IPS-18a (cell line): Measurements from ENCODE around the gene SPSB2.

Experiments used
- H3K27ac ChIP-seq: one replicate; pipeline ENCODE4 v1.5.1; 2013; ENCODE audit warnings: low read length
- H3K27me3 ChIP-seq: one replicate; pipeline ENCODE4 v1.6.1; 2013; ENCODE audit warnings: mild to moderate bottlenecking, low read length; ENCODE audit not compliant: control insufficient read depth, insufficient read depth
- H3K36me3 ChIP-seq: one replicate; pipeline ENCODE4 v1.6.1; 2013; ENCODE audit warnings: low read depth, low read length; ENCODE audit not compliant: control insufficient read depth
- H3K4me1 ChIP-seq: one replicate; pipeline ENCODE4 v1.6.1; 2013; ENCODE audit warnings: low read depth, low read length; ENCODE audit not compliant: control insufficient read depth
- H3K4me3 ChIP-seq: one replicate; pipeline ENCODE4 v1.5.1; 2013; ENCODE audit warnings: low read length
- H3K9ac ChIP-seq: one replicate; pipeline ENCODE4 v1.6.1; 2013; ENCODE audit warnings: mild to moderate bottlenecking, low read length, moderate library complexity
- H3K9me3 ChIP-seq: one replicate; pipeline ENCODE4 v1.6.1; 2013; ENCODE audit warnings: low read depth, low read length; ENCODE audit not compliant: control insufficient read depth

The SPSB2 gene

DNA sequence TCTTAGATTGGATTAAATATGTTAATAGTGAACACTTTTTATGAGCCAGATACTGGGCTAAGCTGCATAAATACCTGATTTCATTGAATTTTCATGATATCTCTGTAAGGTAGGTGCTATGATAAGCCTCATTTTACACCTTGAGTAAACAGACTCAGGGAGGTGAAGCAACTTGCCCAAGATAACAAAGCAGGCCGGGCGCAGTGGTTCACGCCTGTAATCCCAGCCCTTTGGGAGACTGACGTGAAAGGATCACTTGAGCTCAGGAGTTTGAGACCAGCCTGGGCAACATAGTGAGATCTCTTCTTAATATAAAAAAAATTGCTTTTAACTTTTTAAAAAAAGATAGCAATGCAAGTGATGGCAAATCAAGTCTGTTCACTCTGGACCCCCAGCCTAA lies 31.0 kb downstream of the SPSB2 start:
- Histone ChIP-seq H3K9me3 (no peaks in the 10 kb centered on the region), H3K4me1 (no peaks in the 10 kb centered on the region), H3K27ac (no peak overlapping the region), H3K27me3 (no peaks in the 10 kb centered on the region), H3K9ac (no peak overlapping the region), H3K4me3 (no peak overlapping the region), H3K36me3 (peaks cover 67% of the 10 kb centered on the region)

DNA sequence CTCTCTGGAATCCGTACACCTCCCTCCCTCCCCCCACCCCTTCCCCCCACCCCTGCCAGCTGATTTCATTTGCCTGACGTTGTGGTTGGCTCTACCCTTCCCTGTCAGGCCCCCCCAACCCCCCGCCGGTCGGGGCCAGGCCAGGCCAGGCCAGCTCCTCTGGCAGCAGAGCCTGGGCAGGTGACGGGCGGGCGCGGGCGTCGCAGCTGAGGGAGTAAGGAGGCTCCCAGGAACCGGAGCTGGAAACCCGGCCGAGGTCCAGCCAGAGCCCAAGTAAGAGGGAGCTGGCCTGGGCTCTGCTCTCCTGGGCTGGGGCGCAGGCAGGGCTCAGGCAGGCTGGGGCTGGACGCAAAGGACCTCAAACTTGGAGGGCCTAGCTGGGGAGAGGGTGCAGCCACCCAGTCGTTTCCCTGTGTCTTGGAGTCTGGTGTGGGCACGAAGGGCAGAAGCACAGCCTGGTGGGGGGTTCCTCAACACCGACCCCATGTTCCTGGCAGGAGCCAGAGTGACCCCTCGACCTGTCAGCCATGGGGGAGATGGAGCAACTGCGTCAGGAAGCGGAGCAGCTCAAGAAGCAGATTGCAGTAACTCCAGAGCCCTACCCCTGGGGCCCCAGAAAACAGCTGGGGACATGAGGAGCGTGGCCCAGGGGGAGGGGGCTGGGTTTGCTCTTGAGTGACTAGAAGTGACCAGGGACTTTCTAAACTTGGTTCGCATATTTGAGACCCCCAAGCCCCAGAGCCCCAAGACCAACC lies 32.2 kb downstream of the SPSB2 start, which contains the start of gene GNB3:
Gene GNB3, plus strand, starts transcription at position 165 of the 755 bp plus-strand sequence. Its CDS starts 363 bp downstream, at position 528.
- H3K27me3 ChIP-seq = no peaks in the 10 kb centered on the region
- H3K4me3 ChIP-seq = no peak within 1 kb of the TSS
- no peaks in the 10 kb centered on the region for H3K4me1 ChIP-seq
- H3K27ac ChIP-seq = no peak within 1 kb of the TSS
- H3K36me3 ChIP-seq = peaks cover 61% of the 10 kb centered on the region
- no peak within 1 kb of the TSS for H3K9ac ChIP-seq
- no peaks in the 10 kb centered on the region for H3K9me3 ChIP-seq

DNA sequence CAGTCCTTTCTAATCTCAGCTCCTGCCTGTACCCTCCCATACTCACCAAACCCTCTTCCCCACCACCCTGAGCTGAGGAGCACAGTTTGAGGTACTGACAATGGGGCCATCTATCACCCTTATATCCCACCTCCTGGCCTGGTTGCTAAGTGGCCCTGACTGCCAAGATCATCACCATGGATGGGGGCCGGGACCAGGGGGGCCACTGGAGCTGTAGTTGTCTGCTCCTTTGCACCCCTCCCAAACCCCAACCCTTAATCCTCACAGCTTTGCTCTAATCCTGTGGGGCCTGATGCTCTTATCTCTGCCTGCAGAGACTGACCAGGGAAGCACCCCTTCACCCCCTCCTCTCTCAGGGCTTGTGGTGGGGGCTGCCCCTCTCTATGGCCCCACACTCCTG lies 32.8 kb downstream of the SPSB2 start:
- Histone ChIP-seq H3K27ac (no peak overlapping the region), H3K27me3 (no peaks in the 10 kb centered on the region), H3K9me3 (no peaks in the 10 kb centered on the region), H3K36me3 (peaks cover 55% of the 10 kb centered on the region), H3K4me1 (no peaks in the 10 kb centered on the region), H3K9ac (no peak overlapping the region), H3K4me3 (no peak overlapping the region)

DNA sequence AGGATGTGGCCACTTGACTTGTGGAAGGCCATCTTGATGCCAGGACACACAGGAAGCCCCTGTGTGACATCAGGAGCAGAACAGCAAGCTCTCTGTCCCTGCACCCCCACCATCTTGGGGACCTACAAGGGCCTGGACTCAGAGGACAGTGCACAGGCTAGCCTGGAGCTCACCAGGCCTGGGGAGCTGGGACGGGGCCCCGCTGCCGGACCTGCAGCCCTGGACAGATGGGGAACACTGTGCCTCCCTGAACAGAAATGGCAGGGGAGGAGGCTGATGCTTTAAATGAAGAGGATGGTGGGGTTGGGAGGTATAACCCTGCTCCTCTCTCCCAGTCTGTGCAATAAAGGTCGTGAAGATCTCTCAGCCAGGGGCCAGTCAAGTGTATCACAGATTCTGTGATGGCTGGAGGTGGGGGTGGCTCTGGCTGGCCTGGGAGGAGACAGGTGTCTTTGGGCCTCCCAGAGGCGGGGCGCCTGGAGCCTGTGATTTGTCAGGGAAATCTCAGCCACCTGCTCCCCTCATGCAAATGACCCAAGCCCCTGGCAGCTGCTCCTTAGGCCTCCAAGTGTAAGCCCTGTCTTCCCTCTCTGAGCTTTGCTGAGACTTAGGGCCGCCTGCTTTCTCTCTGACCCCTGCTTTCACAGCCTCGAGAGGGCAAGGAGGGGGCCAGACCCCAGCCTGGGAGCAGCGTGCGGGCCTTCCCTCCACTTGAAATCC lies 33.5 kb downstream of the SPSB2 start:
- H3K4me3 ChIP-seq = no peak overlapping the region
- H3K27ac ChIP-seq = no peak overlapping the region
- H3K4me1 ChIP-seq = no peaks in the 10 kb centered on the region
- peaks cover 48% of the 10 kb centered on the region for H3K36me3 ChIP-seq
- no peaks in the 10 kb centered on the region for H3K27me3 ChIP-seq
- H3K9me3 ChIP-seq = no peaks in the 10 kb centered on the region
- no peak overlapping the region for H3K9ac ChIP-seq

DNA sequence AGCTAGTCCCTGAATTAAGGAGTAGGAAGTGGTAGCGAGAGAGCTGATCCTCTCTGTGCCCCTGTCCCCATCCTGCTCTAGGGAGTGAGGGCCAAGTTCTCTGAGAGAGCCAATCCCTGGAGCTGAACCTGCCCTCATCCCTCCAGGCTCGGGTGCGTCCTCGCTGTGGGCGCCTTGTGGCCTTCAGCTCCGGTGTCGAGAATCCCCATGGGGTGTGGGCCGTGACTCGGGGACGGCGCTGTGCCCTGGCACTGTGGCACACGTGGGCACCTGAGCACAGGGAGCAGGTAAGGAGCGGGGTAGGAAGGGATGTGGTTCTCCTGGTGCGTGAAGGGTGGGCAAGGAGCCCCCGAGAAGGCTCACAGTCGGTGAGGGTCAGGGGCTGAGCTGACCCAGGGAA lies 34.2 kb downstream of the SPSB2 start:
- Histone ChIP-seq H3K36me3 (peaks cover 49% of the 10 kb centered on the region), H3K9ac (no peak overlapping the region)

DNA sequence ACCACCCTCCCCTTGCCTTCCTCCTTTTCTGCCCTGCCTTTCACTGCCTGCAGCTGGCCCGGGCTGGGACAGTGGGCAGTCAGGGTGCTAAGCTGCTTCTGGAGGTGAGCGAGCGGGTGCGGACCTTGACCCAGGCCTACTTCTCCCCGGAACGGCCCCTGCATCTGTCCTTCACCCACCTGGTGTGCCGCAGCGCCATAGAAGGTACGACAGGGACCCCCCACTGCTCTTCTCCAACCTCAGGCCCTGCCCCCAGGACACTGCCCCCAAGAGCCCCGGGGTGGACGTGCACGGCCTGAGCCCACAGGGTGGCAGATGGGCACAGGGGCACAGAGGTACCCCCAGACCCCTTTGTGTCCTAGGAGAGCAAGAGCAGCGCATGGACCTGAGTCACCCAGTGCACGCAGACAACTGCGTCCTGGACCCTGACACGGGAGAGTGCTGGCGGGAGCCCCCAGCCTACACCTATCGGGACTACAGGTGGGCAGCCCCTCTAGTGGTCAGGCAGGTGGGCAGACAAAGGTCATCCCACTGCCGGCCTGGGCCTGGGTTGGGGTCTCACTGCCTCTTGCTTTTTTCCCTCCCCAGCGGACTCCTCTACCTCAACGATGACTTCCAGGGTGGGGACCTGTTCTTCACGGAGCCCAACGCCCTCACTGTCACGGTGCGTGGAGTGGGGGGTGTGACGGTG lies 35.6 kb downstream of the SPSB2 start:
- Histone ChIP-seq H3K9me3 (no peaks in the 10 kb centered on the region), H3K4me1 (no peaks in the 10 kb centered on the region), H3K4me3 (no peak overlapping the region), H3K9ac (no peak overlapping the region), H3K27ac (no peak overlapping the region), H3K27me3 (no peaks in the 10 kb centered on the region), H3K36me3 (peaks cover 58% of the 10 kb centered on the region)

More for the DNA sequence above, 34.2 kb downstream of the SPSB2 start:
- H3K27me3 ChIP-seq = no peaks in the 10 kb centered on the region
- no peaks in the 10 kb centered on the region for H3K9me3 ChIP-seq
- no peak overlapping the region for H3K4me3 ChIP-seq
- H3K4me1 ChIP-seq = no peaks in the 10 kb centered on the region
- H3K27ac ChIP-seq = no peak overlapping the region

DNA sequence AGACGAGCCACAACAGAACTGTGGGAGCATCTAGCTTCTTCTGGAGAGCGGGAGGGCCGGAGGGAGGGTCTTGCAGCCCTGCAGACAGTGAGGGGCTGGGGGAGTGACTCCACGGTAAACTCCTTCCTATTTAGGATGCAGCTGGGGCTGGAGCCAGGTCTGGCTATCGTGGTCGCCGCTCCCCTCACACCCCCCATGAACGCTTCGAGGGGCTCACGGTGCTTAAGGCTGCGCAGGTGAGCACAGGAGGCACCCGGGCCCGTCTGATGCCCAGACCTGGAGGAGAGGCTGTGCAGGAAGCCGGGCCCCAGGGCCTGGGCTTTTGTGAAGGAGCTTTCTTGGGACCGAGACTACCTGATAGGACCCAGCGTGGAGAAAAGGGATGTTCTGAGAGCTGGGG lies 36.3 kb downstream of the SPSB2 start:
- H3K36me3 ChIP-seq = peaks cover 60% of the 10 kb centered on the region
- no peaks in the 10 kb centered on the region for H3K9me3 ChIP-seq
- no peak overlapping the region for H3K9ac ChIP-seq
- H3K27me3 ChIP-seq = no peaks in the 10 kb centered on the region
- H3K4me1 ChIP-seq = no peaks in the 10 kb centered on the region
- no peak overlapping the region for H3K27ac ChIP-seq
- no peak overlapping the region for H3K4me3 ChIP-seq

DNA sequence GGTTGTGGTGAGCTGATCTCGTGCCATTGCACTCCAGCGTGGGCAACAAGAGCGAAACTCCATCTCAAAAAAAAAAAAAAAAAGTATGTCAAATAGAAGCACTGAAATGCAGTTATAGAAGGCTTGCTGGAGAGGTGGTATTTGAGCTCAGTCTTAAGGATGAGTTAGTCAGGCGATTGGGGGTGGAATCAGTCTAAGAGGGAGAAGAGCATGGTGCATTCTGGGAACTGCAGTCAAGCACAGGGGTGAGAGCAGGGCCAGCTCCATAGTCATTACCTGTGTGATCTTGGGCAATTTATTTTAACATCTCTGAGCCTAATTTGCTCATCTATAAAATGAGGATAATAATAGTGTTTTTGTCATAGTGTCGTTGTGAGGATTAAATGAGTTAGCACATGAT lies 38.2 kb downstream of the SPSB2 start:
- H3K4me1 ChIP-seq = no peaks in the 10 kb centered on the region
- H3K9me3 ChIP-seq = no peaks in the 10 kb centered on the region
- no peak overlapping the region for H3K9ac ChIP-seq
- no peak overlapping the region for H3K4me3 ChIP-seq
- H3K27ac ChIP-seq = no peak overlapping the region
- H3K27me3 ChIP-seq = no peaks in the 10 kb centered on the region
- H3K36me3 ChIP-seq = peaks cover 64% of the 10 kb centered on the region

DNA sequence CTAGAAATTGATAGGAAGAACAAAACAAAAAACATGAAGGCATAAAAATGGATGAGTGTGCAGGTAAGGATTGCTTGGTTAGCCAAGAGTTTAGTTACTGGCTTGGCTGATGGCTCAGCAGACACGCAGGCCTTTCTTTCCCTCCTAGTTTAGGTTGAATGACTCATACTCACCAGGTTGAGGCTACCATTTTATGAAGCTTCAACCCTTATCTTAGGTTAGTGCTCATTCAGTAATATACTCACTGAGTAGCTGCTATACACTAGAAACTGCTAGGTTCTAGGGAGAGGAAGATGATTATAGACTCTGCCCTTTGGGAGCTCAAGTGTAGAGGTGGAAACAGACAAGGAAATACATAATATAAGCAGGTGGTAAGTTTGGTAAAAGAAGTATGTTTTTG lies 38.8 kb downstream of the SPSB2 start:
- H3K9me3 ChIP-seq = no peaks in the 10 kb centered on the region
- no peak overlapping the region for H3K4me3 ChIP-seq
- H3K27ac ChIP-seq = no peak overlapping the region
- H3K36me3 ChIP-seq = peaks cover 58% of the 10 kb centered on the region
- no peaks in the 10 kb centered on the region for H3K27me3 ChIP-seq
- H3K4me1 ChIP-seq = no peaks in the 10 kb centered on the region
- H3K9ac ChIP-seq = no peak overlapping the region

DNA sequence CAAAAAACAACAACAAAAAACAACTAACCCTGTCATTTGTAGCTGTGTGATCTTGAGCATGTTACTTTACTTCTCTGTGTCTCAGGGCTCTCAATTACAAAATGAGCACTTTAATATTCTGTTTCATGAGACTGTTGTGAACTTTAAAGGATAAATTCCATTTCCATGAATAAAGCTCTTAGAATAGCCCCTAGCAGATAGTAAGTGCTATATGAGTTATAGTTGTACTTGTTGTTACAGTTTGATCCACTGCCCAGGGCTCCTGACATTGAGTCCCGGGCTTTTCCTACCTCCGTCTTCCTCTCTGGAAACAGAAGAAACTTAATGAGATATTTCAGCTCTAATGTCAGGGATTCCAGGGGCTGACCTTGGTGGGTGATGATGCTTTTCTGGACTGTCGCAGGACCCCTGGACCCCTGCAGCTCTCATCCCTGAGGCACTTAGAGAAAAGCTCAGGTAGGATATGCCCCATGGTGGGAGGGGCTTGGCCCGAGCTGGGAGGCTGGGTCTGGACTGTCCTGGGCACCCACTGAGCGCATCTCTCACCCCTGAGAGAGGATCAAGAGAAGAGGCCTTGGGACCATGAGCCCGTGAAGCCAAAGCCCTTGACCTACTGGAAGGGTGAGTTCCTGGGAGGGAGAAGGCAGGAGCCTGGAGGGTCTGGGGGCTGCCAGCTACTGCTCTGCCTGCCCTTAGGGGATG lies 39.8 kb downstream of the SPSB2 start:
- no peak overlapping the region for H3K9ac ChIP-seq
- H3K27me3 ChIP-seq = no peaks in the 10 kb centered on the region
- peaks cover 49% of the 10 kb centered on the region for H3K36me3 ChIP-seq
- H3K4me1 ChIP-seq = no peaks in the 10 kb centered on the region
- H3K9me3 ChIP-seq = no peaks in the 10 kb centered on the region
- no peak overlapping the region for H3K27ac ChIP-seq
- no peak overlapping the region for H3K4me3 ChIP-seq

DNA sequence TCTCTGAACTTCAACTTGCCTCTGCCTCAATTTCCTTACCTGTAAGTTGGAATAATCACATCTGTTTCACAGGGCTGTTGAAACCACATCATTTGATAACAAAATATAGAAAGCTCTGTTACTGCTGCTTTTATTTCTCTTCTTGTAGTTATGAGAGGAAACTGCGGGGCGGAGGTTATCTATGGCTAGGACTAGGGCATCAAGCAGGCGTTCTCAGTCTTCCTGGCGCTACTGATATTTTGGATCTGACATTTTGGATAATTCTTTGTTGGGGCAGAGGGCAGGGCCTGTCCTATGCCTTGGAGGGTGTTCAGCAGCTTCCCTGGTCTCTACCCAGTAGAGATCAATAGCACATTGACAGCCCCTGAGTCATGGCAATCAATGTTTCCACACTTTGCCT lies 41.0 kb downstream of the SPSB2 start:
- no peak overlapping the region for H3K27ac ChIP-seq
- H3K4me1 ChIP-seq = peaks cover 2% of the 10 kb centered on the region
- H3K27me3 ChIP-seq = no peaks in the 10 kb centered on the region
- H3K4me3 ChIP-seq = no peak overlapping the region
- H3K36me3 ChIP-seq = peaks cover 37% of the 10 kb centered on the region
- H3K9ac ChIP-seq = no peak overlapping the region
- no peaks in the 10 kb centered on the region for H3K9me3 ChIP-seq
